Loucy (cell line): Measurements from ENCODE around the gene SERPINB6.
"Not testable (repeated sequence)": the region's sequence is repeated elsewhere in the genome, so short reads cannot be mapped to it uniquely, and the experiment has no call there.

Experiments
- H2AFZ ChIP-seq: fragments of 200-600 bp; sonication (generic); 2 replicates; pipeline ENCODE4 v1.6.0; 2016; ENCODE audit warnings: antibody characterized with exemption, mild to moderate bottlenecking, low read length, moderate library complexity
- H3F3A ChIP-seq: fragments of 200-600 bp; 2 replicates; pipeline ENCODE4 v1.6.0; 2016; ENCODE audit warnings: antibody characterized with exemption, low read depth, mild to moderate bottlenecking
- H3K27me3 ChIP-seq: fragments of 200-600 bp; sonication (generic); 2 replicates; pipeline ENCODE4 v1.6.1; 2014; ENCODE audit warnings: low read length, mild to moderate bottlenecking; ENCODE audit not compliant: insufficient read depth, poor library complexity, severe bottlenecking
- H3K36me3 ChIP-seq: fragments of 200-600 bp; sonication (generic); 2 replicates; pipeline ENCODE4 v1.6.1; 2016; ENCODE audit warnings: low read length; ENCODE audit not compliant: insufficient read depth
- H3K4me1 ChIP-seq: fragments of 200-600 bp; sonication (generic); 2 replicates; pipeline ENCODE4 v1.5.1; 2014; ENCODE audit warnings: low read length, mild to moderate bottlenecking; ENCODE audit not compliant: insufficient read depth, poor library complexity, severe bottlenecking
- H3K4me2 ChIP-seq: fragments of 200-600 bp; sonication (generic); 2 replicates; pipeline ENCODE4 v1.6.0; 2014; ENCODE audit warnings: antibody characterized with exemption, low read length, low read depth, mild to moderate bottlenecking; ENCODE audit not compliant: poor library complexity, severe bottlenecking
- H3K4me3 ChIP-seq: fragments of 200-600 bp; sonication (generic); 2 replicates; pipeline ENCODE4 v1.5.1; 2014; ENCODE audit warnings: low read length, mild to moderate bottlenecking, mixed read lengths; ENCODE audit not compliant: poor library complexity, severe bottlenecking
- H3K79me2 ChIP-seq: fragments of 200-600 bp; sonication (generic); 2 replicates; pipeline ENCODE4 v1.6.1; 2014; ENCODE audit warnings: low read length; ENCODE audit not compliant: insufficient read depth
- H3K9ac ChIP-seq: fragments of 200-600 bp; sonication (generic); 2 replicates; pipeline ENCODE4 v1.6.0; 2014; ENCODE audit warnings: mild to moderate bottlenecking, low read depth, low read length, moderate library complexity; ENCODE audit not compliant: poor library complexity, severe bottlenecking
- H3K9me2 ChIP-seq: fragments of 200-600 bp; sonication (generic); replicated peaks from 2 replicates; pipeline ENCODE4 v1.6.1; 2016; ENCODE audit warnings: low read depth, low read length, mixed read lengths
- H3K9me3 ChIP-seq: fragments of 200-600 bp; sonication (generic); 2 replicates; pipeline ENCODE4 v1.6.1; 2014; ENCODE audit warnings: mild to moderate bottlenecking, antibody characterized with exemption, low read length, low read depth; ENCODE audit not compliant: insufficient read depth
- H4K20me1 ChIP-seq: fragments of 200-600 bp; sonication (generic); 2 replicates; pipeline ENCODE4 v1.6.0; 2014; ENCODE audit warnings: antibody characterized with exemption, low read length, mild to moderate bottlenecking; ENCODE audit not compliant: insufficient read depth, poor library complexity, severe bottlenecking
- EZH2phosphoT487 ChIP-seq: fragments of 200-600 bp; IDR thresholded peaks from 2 replicates; pipeline ENCODE4 v1.6.1; 2018; ENCODE audit warnings: antibody characterized with exemption, mild to moderate bottlenecking, moderate library complexity, borderline replicate concordance
- TF ChIP-seq, protein P1 (sequence below): fragments of 200-600 bp; sonication (generic); conservative IDR thresholded peaks from 2 replicates; pipeline ENCODE4 v1.5.1; 2014; ENCODE audit warnings: mild to moderate bottlenecking, antibody characterized with exemption, low read length

The SERPINB6 gene

DNA sequence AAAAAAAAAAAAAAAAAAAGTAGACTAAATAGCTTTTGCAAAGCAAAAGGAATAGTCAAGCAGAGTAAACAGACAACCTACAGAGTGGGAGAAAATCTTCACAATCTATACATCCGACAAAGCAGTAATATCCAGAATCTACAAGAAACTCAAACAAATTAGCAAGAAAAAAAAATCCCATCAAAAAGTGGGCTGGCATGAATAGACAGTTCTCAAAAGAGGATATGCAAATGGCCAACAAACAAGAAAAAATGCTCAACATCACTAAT lies 786 bp upstream of the SERPINB6 start:
- not testable (repeated sequence) for H3K4me1 ChIP-seq, H2AFZ ChIP-seq, H3K36me3 ChIP-seq, H3K9me2 ChIP-seq, H3K27me3 ChIP-seq, H3K79me2 ChIP-seq, H4K20me1 ChIP-seq, H3F3A ChIP-seq, H3K9me3 ChIP-seq
- peak overlapping the region; percentile 76 for H3K9ac ChIP-seq
- H3K4me3 ChIP-seq: peak overlapping the region; percentile 78
- H3K4me2 ChIP-seq: peak overlapping the region; percentile 73

DNA sequence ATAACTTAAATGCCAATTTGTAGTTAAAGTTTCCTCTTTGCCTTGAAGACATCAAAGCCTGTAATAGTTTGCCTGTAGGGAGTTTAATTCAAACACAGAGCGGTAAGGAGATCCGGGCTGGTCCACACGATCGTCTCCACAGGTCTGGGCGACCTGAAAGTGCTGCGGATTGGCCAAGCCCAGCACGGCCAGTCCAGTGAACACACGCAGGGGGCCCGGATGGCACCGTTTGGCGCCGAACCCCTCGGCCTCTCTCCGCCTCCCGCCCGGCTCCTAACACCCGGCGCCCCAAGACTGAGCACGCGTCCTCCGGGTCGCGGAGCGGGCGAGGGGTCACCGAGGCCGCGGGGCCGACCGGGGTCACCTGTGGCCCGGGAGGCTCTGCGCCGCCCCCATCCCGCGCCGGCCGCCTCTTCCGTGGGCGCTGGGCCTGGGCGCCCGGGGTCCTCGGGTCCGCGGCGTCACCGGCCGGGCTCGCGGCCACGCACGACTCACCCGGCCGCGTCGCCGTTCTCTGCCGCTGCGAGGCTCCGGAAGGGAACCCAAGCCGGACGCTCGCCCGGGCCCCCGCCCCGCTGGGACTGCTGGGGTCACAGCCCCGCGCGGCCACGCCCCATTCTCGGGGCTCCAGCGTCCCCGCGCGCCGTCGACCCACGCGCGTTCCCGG lies 481 bp downstream of the SERPINB6 start:
- no peaks in the 10 kb centered on the region for H4K20me1 ChIP-seq

DNA sequence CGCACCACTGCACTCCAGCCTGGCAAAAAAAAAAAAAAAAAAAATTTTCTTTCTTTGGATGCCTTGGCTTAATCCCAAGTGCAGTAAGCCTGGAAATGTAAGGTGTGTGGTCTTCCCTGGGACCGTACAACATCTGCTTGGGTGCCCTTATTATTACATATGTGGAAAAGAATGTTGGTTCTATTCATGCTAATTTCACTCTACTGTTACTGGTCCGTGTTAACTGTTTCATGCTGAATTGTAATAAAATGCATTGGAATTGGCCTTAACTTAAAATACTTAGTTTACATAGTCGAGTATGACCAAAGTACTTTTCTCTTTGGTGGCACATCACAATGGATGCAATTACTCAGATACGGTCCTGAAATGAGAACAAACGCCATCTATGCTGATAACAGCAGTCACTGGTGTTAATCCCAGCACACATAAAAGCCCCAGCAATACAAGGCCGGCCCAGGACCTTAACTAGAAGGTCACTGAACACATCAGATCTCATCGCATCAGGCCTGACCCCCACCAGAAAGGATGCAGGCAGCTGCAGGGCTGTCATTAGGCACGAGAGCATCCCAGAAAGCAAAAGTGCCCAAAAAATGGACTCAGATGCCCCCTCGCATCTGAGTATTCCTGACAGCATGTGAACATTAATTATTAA lies 1.2 kb downstream of the SERPINB6 start:
- Histone ChIP-seq H4K20me1 (no peaks in the 10 kb centered on the region), H3K27me3 (no peaks in the 10 kb centered on the region), H3K4me2 (peak overlapping the region; percentile 73), H3K4me3 (peak overlapping the region; percentile 78), H2AFZ (no peak overlapping the region), H3K9me3 (no peaks in the 10 kb centered on the region; the same call in 1 of the 2 replicates), H3K9me2 (no peaks in the 10 kb centered on the region), H3F3A (0 out of 2 replicates have a peak, but pooled peaks cover 4% of the 10 kb centered on the region), H3K9ac (peak overlapping the region; percentile 76), H3K36me3 (no peaks in the 10 kb centered on the region), H3K79me2 (0 out of 2 replicates have a peak, but pooled peaks cover 8% of the 10 kb centered on the region), H3K4me1 (peaks cover 10% of the 10 kb centered on the region)
- TF ChIP-seq, protein P1, sequence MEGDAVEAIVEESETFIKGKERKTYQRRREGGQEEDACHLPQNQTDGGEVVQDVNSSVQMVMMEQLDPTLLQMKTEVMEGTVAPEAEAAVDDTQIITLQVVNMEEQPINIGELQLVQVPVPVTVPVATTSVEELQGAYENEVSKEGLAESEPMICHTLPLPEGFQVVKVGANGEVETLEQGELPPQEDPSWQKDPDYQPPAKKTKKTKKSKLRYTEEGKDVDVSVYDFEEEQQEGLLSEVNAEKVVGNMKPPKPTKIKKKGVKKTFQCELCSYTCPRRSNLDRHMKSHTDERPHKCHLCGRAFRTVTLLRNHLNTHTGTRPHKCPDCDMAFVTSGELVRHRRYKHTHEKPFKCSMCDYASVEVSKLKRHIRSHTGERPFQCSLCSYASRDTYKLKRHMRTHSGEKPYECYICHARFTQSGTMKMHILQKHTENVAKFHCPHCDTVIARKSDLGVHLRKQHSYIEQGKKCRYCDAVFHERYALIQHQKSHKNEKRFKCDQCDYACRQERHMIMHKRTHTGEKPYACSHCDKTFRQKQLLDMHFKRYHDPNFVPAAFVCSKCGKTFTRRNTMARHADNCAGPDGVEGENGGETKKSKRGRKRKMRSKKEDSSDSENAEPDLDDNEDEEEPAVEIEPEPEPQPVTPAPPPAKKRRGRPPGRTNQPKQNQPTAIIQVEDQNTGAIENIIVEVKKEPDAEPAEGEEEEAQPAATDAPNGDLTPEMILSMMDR: no peak
- no peak for TF ChIP-seq EZH2phosphoT487

More for the DNA sequence above, 481 bp downstream of the SERPINB6 start:
- Histone ChIP-seq H3F3A (0 out of 2 replicates have a peak, but pooled peaks cover 4% of the 10 kb centered on the region), H3K36me3 (no peaks in the 10 kb centered on the region), H3K4me1 (peaks cover 10% of the 10 kb centered on the region), H3K9me3 (no peaks in the 10 kb centered on the region; the same call in 1 of the 2 replicates), H2AFZ (peak overlapping the region; percentile 95; the same call in 1 of the 2 replicates), H3K27me3 (no peaks in the 10 kb centered on the region), H3K4me3 (peak overlapping the region; percentile 78), H3K9me2 (no peaks in the 10 kb centered on the region), H3K9ac (peak overlapping the region; percentile 76), H3K79me2 (0 out of 2 replicates have a peak, but pooled peaks cover 8% of the 10 kb centered on the region), H3K4me2 (peak overlapping the region; percentile 73)
- TF ChIP-seq, protein P1: no peak
- no peak for TF ChIP-seq EZH2phosphoT487
